HepG2 (cell line): ENCODE data around the gene TUBG1. TPM values are rescaled to one million over a fixed set of nuclear protein-coding genes. Genes with fewer than 3 reads are reported as not detected.

ENCODE experiments used
- CEBPB ChIP-seq: IDR thresholded peaks from 2 replicates; pipeline ENCODE4 v1.6.1; 2011; ENCODE audit warnings: low read depth, low read length, improper control_type of control experiment, borderline replicate concordance
- CHCHD3 ChIP-seq: sonication (generic); formaldehyde crosslinking; IDR thresholded peaks from 2 replicates; pipeline ENCODE4 v1.8.0; 2022; ENCODE audit warnings: mild to moderate bottlenecking, missing genetic modification reagents, moderate library complexity
- DMAP1 ChIP-seq: IDR thresholded peaks from 2 replicates; pipeline ENCODE4 v1.6.1; 2016
- FOXA3 ChIP-seq: IDR thresholded peaks from 2 replicates; pipeline ENCODE4 v1.6.1; 2016; ENCODE audit warnings: missing genetic modification reagents, missing compliant biosample characterization
- HIVEP1 ChIP-seq: sonication (generic); formaldehyde crosslinking; IDR thresholded peaks from 2 replicates; pipeline ENCODE4 v1.4.0; 2020; ENCODE audit warnings: mild to moderate bottlenecking, missing genetic modification reagents
- KDM5B ChIP-seq: sonication (generic); formaldehyde crosslinking; IDR thresholded peaks from 2 replicates; pipeline ENCODE4 v1.4.0; 2020; ENCODE audit warnings: missing genetic modification reagents, mild to moderate bottlenecking, borderline replicate concordance
- KLF15 ChIP-seq: sonication (generic); formaldehyde crosslinking; IDR thresholded peaks from 2 replicates; pipeline ENCODE4 v1.8.1; 2023; ENCODE audit warnings: borderline replicate concordance, mild to moderate bottlenecking, inconsistent platforms, missing genetic modification reagents, mixed read lengths
- KMT2A ChIP-seq: sonication (generic); formaldehyde crosslinking; IDR thresholded peaks from 2 replicates; pipeline ENCODE4 v1.4.0; 2020; ENCODE audit warnings: missing genetic modification reagents
- MAFK ChIP-seq, 2 experiments: IDR thresholded peaks in 1 of 2; conservative IDR thresholded peaks in 1 of 2; 2 replicates each; pipeline ENCODE4 v1.6.1; 2011; ENCODE audit warnings: improper control_type of control experiment in 2 of 2, low read length in 2 of 2
- MYC ChIP-seq: sonication (generic); formaldehyde crosslinking; IDR thresholded peaks from 2 replicates; pipeline ENCODE4 v1.9.0; 2021; ENCODE audit warnings: missing genetic modification reagents, borderline replicate concordance
- NR2F2 ChIP-seq: IDR thresholded peaks from 2 replicates; pipeline ENCODE4 v1.6.1; 2012; ENCODE audit warnings: low read depth, inconsistent platforms, borderline replicate concordance
- SP1 ChIP-seq, 2 experiments: fragments of 450-650 bp in 1 of 2; sonication (generic) in 1 of 2; formaldehyde crosslinking in 1 of 2; IDR thresholded peaks; 2 replicates each; pipeline versions ENCODE4 v1.4.0 to v1.6.1; 2016 to 2020; ENCODE audit warnings: missing genetic modification reagents in 1 of 2
- SRSF1 ChIP-seq: fragments of 200-400 bp; formaldehyde crosslinking; optimal IDR thresholded peaks from 2 replicates; pipeline ENCODE3; 2017; ENCODE audit warnings: mild to moderate bottlenecking, low read depth, low read length, moderate library complexity
- ZBTB7B ChIP-seq: sonication (generic); formaldehyde crosslinking; IDR thresholded peaks from 2 replicates; pipeline ENCODE4 v1.4.0; 2020; ENCODE audit warnings: missing genetic modification reagents
- ZNF10 ChIP-seq: sonication (generic); formaldehyde crosslinking; IDR thresholded peaks from 2 replicates; pipeline ENCODE4 v1.4.0; 2020; ENCODE audit warnings: mild to moderate bottlenecking, low read depth, missing genetic modification reagents, borderline replicate concordance
- ZNF101 ChIP-seq: sonication (generic); formaldehyde crosslinking; IDR thresholded peaks from 2 replicates; pipeline ENCODE4 v1.4.0; 2020; ENCODE audit warnings: mild to moderate bottlenecking, low read depth, missing genetic modification reagents, borderline replicate concordance
- ZNF124 ChIP-seq: sonication (generic); formaldehyde crosslinking; IDR thresholded peaks from 2 replicates; pipeline ENCODE4 v1.4.0; 2020; ENCODE audit warnings: missing genetic modification reagents
- ZNF383 ChIP-seq: sonication (generic); formaldehyde crosslinking; IDR thresholded peaks from 2 replicates; pipeline ENCODE4 v1.4.0; 2020; ENCODE audit warnings: missing genetic modification reagents, mild to moderate bottlenecking, borderline replicate concordance
- ZNF556 ChIP-seq: sonication (generic); formaldehyde crosslinking; IDR thresholded peaks from 2 replicates; pipeline ENCODE4 v1.4.0; 2020; ENCODE audit warnings: mild to moderate bottlenecking, missing genetic modification reagents, borderline replicate concordance
- polyA plus RNA-seq, 8 experiments: library from polyadenylated mRNA; depleted of rRNA in 3 of 8; stranded (reverse) in 7 of 8; unstranded in 1 of 8; fragments of >200 nt; fragmentation: Illumina TruSeq in 4 of 8; extraction: Trizol in 4 of 8; gene quantifications; 2 replicates each; pipeline versions ENCODE4 v1.2.1 to v1.2.3, GENCODE V29; 2011 to 2016; ENCODE audit warnings: low read depth in 4 of 8, missing spikeins in 1 of 8, mixed read lengths in 1 of 8; ENCODE audit not compliant: insufficient read depth in 1 of 8
- total RNA-seq, 5 experiments: library from RNA; depleted of rRNA; stranded (reverse); fragments of >200 nt; fragmentation: Illumina TruSeq; extraction: Trizol; gene quantifications; 2 replicates each; pipeline ENCODE4 v1.2.3, GENCODE V29; 2016; ENCODE audit warnings: low read depth in 1 of 5
- TF ChIP-seq, protein P1 (sequence below): sonication (generic); formaldehyde crosslinking; IDR thresholded peaks from 2 replicates; pipeline ENCODE4 v1.8.1; 2023; ENCODE audit warnings: mild to moderate bottlenecking, moderate library complexity, missing genetic modification reagents
- TF ChIP-seq, protein P2 (sequence below): sonication (generic); formaldehyde crosslinking; IDR thresholded peaks from 2 replicates; pipeline ENCODE4 v1.4.0; 2020; ENCODE audit warnings: missing genetic modification reagents; ENCODE audit errors: not compliant biosample characterization
- TF ChIP-seq, protein P3 (sequence below): sonication (generic); formaldehyde crosslinking; IDR thresholded peaks from 2 replicates; pipeline ENCODE4 v1.5.1; 2020; ENCODE audit warnings: mild to moderate bottlenecking, moderate library complexity, missing genetic modification reagents
- TF ChIP-seq, protein P4 (sequence below): sonication (generic); formaldehyde crosslinking; IDR thresholded peaks from 2 replicates; pipeline ENCODE4 v1.5.0; 2020; ENCODE audit warnings: missing genetic modification reagents

Gene TUBG1
- total and polyA plus RNA-seq, 2 of the 13 experiments (the other 11 are each of a cell fraction or from before 2014, with no cell fraction given): 74.1 to 137 TPM

DNA sequence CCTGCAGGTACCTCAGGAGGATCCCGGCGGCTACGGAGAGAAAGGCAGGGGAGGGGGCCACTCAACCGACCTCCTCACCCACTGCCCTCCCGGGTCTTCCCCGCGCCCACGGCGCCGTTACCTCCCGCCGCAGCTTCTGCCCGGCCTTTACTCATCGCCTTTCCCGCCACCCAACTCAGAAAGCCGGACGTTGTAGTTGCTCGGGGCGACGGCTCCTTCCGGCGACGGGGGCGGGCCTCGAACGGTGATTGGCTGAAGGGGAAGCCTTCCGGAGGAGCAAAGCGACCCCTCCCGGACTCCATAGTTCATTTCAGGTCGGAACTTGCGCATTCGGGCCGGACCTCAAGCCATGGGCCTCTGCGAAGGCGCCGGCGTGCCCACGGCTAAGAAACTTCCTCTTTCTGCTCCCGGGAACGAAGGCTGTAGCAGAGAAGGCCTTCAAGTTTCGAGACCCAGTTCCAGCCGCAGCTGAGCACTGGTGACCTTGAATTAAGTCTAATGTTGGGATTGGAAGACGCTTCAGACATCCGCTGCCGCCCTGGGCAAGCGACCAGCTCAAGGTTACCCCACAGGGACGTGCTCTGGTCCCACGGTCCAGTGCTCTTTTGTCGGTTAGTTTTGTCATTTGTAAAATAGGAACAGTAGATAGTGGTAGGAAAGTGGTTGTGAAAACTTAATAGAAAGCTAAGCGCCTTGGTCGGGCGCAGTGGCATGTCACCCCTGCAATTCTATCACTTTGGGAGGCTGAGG, 31.8 kb upstream of the TUBG1 start, which contains the start of gene PSMC3IP (continued):
- TF ChIP-seq CEBPB (peak; percentile 7; the same call in 1 of the 2 replicates), MYC (CRISPR knock-in tag) (peak; percentile 78), KLF15 (CRISPR knock-in tag) (peak; percentile 70; the same call in 1 of the 2 replicates), ZBTB7B (CRISPR knock-in tag) (peak; percentile 60; the same call in 1 of the 2 replicates), HIVEP1 (CRISPR knock-in tag) (peak; percentile 60; the same call in 1 of the 2 replicates), ZNF556 (CRISPR knock-in tag) (peak; percentile 81; the same call in 1 of the 2 replicates), KMT2A (CRISPR knock-in tag) (peak; percentile 87; the same call in 1 of the 2 replicates), FOXA3 (CRISPR knock-in tag) (peak; percentile 49; the same call in 1 of the 2 replicates), ZNF101 (CRISPR knock-in tag) (no peak; the same call in 1 of the 2 replicates), NR2F2 (peak; percentile 47; the same call in 1 of the 2 replicates), ZNF10 (CRISPR knock-in tag) (no peak), DMAP1 (peak; percentile 89; the same call in 1 of the 2 replicates), MAFK (conservative IDR thresholded peaks at IDR 0.05 in 1 of 2, IDR thresholded peaks at IDR 0.05 in 1 of 2; ENCODE audit: low read length in 2 of 2) (no peak), ZNF124 (CRISPR knock-in tag) (peak; percentile 89), KDM5B (CRISPR knock-in tag) (peak; percentile 85), SRSF1 (no peak), ZNF383 (CRISPR knock-in tag) (peak; percentile 12; the same call in 1 of the 2 replicates), CHCHD3 (CRISPR knock-in tag) (no peak; the same call in 1 of the 2 replicates), SP1 (IDR thresholded peaks at IDR 0.05) (no peak), SP1 (CRISPR knock-in tag; IDR thresholded peaks at IDR 0.05) (peak; percentile 38; the same call in 1 of the 2 replicates)
- TF ChIP-seq, protein P1, sequence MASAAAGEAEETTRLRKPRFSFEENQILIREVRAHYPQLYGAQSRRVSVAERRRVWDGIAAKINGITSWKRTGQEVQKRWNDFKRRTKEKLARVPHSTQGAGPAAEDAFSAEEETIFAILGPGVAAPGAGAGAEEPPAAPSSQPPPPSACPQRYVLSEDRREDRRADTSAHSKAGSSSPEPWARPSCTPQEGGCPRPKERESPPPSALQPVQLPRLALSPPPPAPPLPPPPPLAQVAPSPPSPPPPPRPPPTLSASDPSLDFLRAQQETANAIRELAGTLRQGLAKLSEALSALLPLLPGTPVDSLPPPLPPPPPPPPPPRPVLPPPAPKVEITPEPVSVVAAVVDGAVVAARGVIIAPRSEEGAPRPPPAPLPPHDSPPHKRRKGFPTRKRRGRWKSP (CRISPR knock-in tag): peak; percentile 95
- TF ChIP-seq, protein P2, sequence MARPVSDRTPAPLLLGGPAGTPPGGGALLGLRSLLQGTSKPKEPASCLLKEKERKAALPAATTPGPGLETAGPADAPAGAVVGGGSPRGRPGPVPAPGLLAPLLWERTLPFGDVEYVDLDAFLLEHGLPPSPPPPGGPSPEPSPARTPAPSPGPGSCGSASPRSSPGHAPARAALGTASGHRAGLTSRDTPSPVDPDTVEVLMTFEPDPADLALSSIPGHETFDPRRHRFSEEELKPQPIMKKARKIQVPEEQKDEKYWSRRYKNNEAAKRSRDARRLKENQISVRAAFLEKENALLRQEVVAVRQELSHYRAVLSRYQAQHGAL (CRISPR knock-in tag): peak; percentile 82
- TF ChIP-seq, protein P3, sequence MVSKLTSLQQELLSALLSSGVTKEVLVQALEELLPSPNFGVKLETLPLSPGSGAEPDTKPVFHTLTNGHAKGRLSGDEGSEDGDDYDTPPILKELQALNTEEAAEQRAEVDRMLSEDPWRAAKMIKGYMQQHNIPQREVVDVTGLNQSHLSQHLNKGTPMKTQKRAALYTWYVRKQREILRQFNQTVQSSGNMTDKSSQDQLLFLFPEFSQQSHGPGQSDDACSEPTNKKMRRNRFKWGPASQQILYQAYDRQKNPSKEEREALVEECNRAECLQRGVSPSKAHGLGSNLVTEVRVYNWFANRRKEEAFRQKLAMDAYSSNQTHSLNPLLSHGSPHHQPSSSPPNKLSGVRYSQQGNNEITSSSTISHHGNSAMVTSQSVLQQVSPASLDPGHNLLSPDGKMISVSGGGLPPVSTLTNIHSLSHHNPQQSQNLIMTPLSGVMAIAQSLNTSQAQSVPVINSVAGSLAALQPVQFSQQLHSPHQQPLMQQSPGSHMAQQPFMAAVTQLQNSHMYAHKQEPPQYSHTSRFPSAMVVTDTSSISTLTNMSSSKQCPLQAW (CRISPR knock-in tag): no peak
- TF ChIP-seq, protein P4, sequence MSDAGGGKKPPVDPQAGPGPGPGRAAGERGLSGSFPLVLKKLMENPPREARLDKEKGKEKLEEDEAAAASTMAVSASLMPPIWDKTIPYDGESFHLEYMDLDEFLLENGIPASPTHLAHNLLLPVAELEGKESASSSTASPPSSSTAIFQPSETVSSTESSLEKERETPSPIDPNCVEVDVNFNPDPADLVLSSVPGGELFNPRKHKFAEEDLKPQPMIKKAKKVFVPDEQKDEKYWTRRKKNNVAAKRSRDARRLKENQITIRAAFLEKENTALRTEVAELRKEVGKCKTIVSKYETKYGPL: no peak
